ENCODE measurements around the gene AGFG1.

GRCh38 chr2:227511239-227511930 is 39.4 kb downstream of the AGFG1 start:
- no peak for TF ChIP-seq ZNF263 (CRISPR knock-in tag; IDR thresholded peaks at IDR 0.05; ENCODE audit: low read depth)
- TF ChIP-seq CREM (CRISPR knock-in tag; IDR thresholded peaks at IDR 0.05), result no peak
- no peak for TF ChIP-seq CTCF (IDR thresholded peaks at IDR 0.05)
- no peak for TF ChIP-seq ETV6 (CRISPR knock-in tag; IDR thresholded peaks at IDR 0.05)
- TF ChIP-seq ZNF121 (CRISPR knock-in tag; IDR thresholded peaks at IDR 0.05), result no peak
- no peak for TF ChIP-seq ZNF512 (CRISPR knock-in tag; IDR thresholded peaks at IDR 0.05; ENCODE audit: borderline replicate concordance)
- TF ChIP-seq NR2C2 (CRISPR knock-in tag; IDR thresholded peaks at IDR 0.05), result no peak
- TF ChIP-seq ESRRA (CRISPR knock-in tag; IDR thresholded peaks at IDR 0.05; ENCODE audit: borderline replicate concordance), result no peak
- TF ChIP-seq USF2 (CRISPR knock-in tag; IDR thresholded peaks at IDR 0.05), result no peak
- no peak for TF ChIP-seq FOXJ3 (CRISPR knock-in tag; IDR thresholded peaks at IDR 0.05; ENCODE audit: borderline replicate concordance)
- TF ChIP-seq CBFB (CRISPR knock-in tag; IDR thresholded peaks at IDR 0.05; ENCODE audit: low read depth), result no peak
- TF ChIP-seq AFF4 (CRISPR knock-in tag; IDR thresholded peaks at IDR 0.05; ENCODE audit: borderline replicate concordance), result no peak
- TF ChIP-seq CREB1 (CRISPR knock-in tag; IDR thresholded peaks at IDR 0.05), result no peak
